ENCODE data around the gene PTGIS. TPM values are rescaled to one million over a fixed set of nuclear protein-coding genes. Genes with fewer than 3 reads are reported as not detected.

Gene PTGIS
- total and polyA plus RNA-seq, 2 of the 4 experiments (the other 2 are of a cell fraction) = 1.6 to 2.6 TPM

DNA sequence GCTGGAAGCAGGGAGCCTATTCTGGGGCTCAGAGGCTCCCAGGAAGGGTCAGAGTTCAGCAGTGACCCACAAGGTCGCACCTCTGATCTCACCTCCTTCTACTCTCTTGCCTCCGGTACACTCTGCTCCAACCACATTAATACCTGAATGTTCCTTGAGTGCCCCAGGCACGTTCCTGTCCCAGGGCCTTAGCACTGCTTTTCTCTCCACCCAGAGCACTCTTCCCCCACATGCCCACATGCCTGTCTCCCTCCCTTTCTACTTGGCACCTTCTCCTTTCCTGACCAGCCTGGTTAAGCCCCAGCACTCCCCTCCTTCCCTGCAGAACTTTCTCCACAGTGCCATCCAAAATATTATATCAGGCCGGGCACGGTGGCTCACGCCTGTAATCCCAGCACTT is 98.9 kb downstream of the PTGIS start:
- Histone ChIP-seq H2BK120ac (ENCODE audit: low read depth, low read length) (no peak overlapping the region), H2BK15ac (ENCODE audit: low read depth, low read length) (no peak overlapping the region), H3K18ac (ENCODE audit: low read depth, low read length) (no peak overlapping the region), H2AK5ac (ENCODE audit: low read depth, low read length) (no peak overlapping the region), H3K56ac (ENCODE audit: extremely low read depth, insufficient read depth, low read length) (no peak overlapping the region), H3K79me1 (ENCODE audit: low read depth in 1 of 2, low read length in 2 of 2) (no peaks in the 10 kb centered on the region), H2BK5ac (ENCODE audit: low read depth, low read length, poor library complexity, severe bottlenecking) (no peak overlapping the region), H4K20me1 (ENCODE audit: insufficient read depth, low read length) (no peaks in the 10 kb centered on the region), H3K36me3 (ENCODE audit: control insufficient read depth, insufficient read depth, low read length) (no peaks in the 10 kb centered on the region), H3K4me2 (ENCODE audit: low read depth, low read length) (no peak overlapping the region), H3K4me3 (ENCODE audit: insufficient read depth, low read depth, low read length) (no peak overlapping the region), H4K5ac (ENCODE audit: low read depth, low read length) (no peak overlapping the region), H3K9ac (ENCODE audit: low read depth, low read length) (no peak overlapping the region), H2BK20ac (ENCODE audit: low read depth, low read length) (no peak overlapping the region), H2AK9ac (replicated peaks; ENCODE audit: low read depth, low read length, poor library complexity) (no peak overlapping the region), H4K8ac (ENCODE audit: low read depth in 2 of 2, low read length in 2 of 2) (no peak overlapping the region), H2AFZ (replicated peaks; ENCODE audit: low read length, poor library complexity) (no peak overlapping the region), H3K14ac (replicated peaks; ENCODE audit: low read depth, low read length) (no peak overlapping the region), H3K27ac (ENCODE audit: insufficient read depth, low read length) (no peak overlapping the region), H3K23ac (ENCODE audit: low read depth, low read length) (no peak overlapping the region), H3K4me1 (ENCODE audit: control insufficient read depth, insufficient read depth, low read length) (no peaks in the 10 kb centered on the region), H3K4ac (ENCODE audit: low read depth, low read length) (no peak overlapping the region), H4K91ac (ENCODE audit: insufficient read depth, low read depth, low read length) (no peak overlapping the region), H3K9me3 (ENCODE audit: control insufficient read depth, insufficient read depth, low read length) (no peaks in the 10 kb centered on the region), H3K27me3 (ENCODE audit: control insufficient read depth, insufficient read depth, low read length) (peaks cover 39% of the 10 kb centered on the region), H3K9me1 (ENCODE audit: insufficient read depth, low read length) (no peaks in the 10 kb centered on the region; the same call in 1 of the 2 replicates)
- no TSS peak for BruUV-seq (replicated peaks)
- ATAC-seq (ENCODE audit: low read depth) = no peak
- intact Hi-C loops (cut with micrococcal nuclease) = no loop called here
- no peak for DNase-seq
- dilution Hi-C loops (cut with HindIII; ENCODE audit: low sequenced_read_pairs, unreplicated experiment) = no loop called here
- POLR2A ChIA-PET (ENCODE audit: unreplicated experiment) = no interaction called here
- in situ Hi-C loops (cut with MboI; ENCODE audit: low sequenced_read_pairs) = no loop called here
- TF ChIP-seq USF2 (IDR thresholded peaks at IDR 0.05; ENCODE audit: low read depth, low read length) (no peak), CHD1 (IDR thresholded peaks at IDR 0.05; ENCODE audit: low read depth, low read length) (no peak), NFE2L2 (IDR thresholded peaks at IDR 0.05; ENCODE audit: low read depth, low read length) (no peak), RCOR1 (IDR thresholded peaks at IDR 0.05; ENCODE audit: insufficient replicate concordance, low read length) (no peak), CEBPB (IDR thresholded peaks at IDR 0.05; ENCODE audit: low read depth, low read length) (no peak), MXI1 (IDR thresholded peaks at IDR 0.05; ENCODE audit: borderline replicate concordance, low read depth, low read length) (no peak), POLR2A (IDR thresholded peaks at IDR 0.05; ENCODE audit: low read depth, low read length) (no peak), MAZ (IDR thresholded peaks at IDR 0.05; ENCODE audit: borderline replicate concordance, low read depth, low read length) (no peak)
- TF ChIP-seq, protein P1, sequence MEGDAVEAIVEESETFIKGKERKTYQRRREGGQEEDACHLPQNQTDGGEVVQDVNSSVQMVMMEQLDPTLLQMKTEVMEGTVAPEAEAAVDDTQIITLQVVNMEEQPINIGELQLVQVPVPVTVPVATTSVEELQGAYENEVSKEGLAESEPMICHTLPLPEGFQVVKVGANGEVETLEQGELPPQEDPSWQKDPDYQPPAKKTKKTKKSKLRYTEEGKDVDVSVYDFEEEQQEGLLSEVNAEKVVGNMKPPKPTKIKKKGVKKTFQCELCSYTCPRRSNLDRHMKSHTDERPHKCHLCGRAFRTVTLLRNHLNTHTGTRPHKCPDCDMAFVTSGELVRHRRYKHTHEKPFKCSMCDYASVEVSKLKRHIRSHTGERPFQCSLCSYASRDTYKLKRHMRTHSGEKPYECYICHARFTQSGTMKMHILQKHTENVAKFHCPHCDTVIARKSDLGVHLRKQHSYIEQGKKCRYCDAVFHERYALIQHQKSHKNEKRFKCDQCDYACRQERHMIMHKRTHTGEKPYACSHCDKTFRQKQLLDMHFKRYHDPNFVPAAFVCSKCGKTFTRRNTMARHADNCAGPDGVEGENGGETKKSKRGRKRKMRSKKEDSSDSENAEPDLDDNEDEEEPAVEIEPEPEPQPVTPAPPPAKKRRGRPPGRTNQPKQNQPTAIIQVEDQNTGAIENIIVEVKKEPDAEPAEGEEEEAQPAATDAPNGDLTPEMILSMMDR (conservative IDR thresholded peaks at IDR 0.05; ENCODE audit: low read depth, low read length) = no peak
- TF ChIP-seq, protein P2, sequence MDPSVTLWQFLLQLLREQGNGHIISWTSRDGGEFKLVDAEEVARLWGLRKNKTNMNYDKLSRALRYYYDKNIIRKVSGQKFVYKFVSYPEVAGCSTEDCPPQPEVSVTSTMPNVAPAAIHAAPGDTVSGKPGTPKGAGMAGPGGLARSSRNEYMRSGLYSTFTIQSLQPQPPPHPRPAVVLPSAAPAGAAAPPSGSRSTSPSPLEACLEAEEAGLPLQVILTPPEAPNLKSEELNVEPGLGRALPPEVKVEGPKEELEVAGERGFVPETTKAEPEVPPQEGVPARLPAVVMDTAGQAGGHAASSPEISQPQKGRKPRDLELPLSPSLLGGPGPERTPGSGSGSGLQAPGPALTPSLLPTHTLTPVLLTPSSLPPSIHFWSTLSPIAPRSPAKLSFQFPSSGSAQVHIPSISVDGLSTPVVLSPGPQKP (IDR thresholded peaks at IDR 0.05; ENCODE audit: borderline replicate concordance, low read depth, low read length) = no peak
- WGBS, 2 experiments (ENCODE audit: extremely low coverage in 2 of 2, insufficient read length in 1 of 2) = 56% methylated on average over 3 of the region's 6 CpGs; no CpG with 5 or more reads in 1 of the 2 experiments
- CTCF ChIA-PET = no interaction called here
